Activated CD4-positive, alpha-beta T cell treated with anti-CD3 and anti-CD28 coated beads, Interleukin-2, Interleukin-6, amounts not matched to agents 100 ng/mL and 50 ng/mL, durations not matched to agents 16 hours and 8 hours (primary cell): ENCODE results near the gene LAMTOR2.

Experiments used
- DNase-seq: peaks from one replicate; pipeline ENCODE4 v3.0.0-alpha.2; 2020

Gene LAMTOR2

DNA sequence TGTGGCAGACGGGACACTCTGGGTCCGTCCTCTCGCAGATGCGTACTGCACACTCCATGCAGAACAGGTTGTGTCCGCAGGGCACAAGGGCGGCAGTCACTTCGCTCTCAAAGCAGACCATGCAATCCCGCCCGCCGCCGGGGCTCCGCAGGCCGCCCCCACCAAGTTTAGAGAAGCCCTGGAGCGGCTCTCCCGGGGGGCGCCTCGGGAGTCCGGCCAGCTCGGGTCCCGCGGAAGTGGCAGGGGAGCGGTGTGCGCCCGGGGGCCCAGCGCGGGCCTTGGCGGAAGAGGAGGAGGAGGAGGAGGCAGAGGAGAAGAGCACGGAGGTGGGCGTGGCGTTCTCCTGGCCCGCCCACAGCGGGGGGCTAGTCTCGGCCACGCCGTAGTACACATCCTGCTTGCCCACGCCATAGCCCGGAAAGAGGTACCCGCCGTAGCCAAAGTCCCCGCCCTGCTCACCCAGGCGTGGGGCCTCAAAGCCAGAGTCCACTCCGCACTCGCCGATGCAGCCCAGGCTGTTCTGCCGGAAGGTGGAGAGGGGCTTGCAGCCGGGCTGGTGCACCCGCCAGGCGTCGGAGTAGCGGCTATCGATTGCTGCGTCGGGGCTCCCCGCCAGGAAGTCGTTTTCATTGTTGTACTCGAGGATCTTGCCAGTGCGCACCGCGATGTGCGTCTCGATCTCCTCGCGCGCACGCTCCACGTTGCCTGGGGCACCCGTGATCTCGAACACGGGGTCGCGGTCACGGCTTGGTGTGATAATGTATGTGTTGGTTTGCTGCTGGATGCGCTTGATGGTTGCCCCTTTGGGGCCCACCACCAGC lies 22.2 kb downstream of the LAMTOR2 start:
- DNase-seq, result no peak

- no peak for DNase-seq
These were observed 22.8 kb downstream of the LAMTOR2 start for GRCh38 chr1:156077430-156077760.

- DNase-seq, result no peak
These were observed 24.1 kb downstream of the LAMTOR2 start for GRCh38 chr1:156078728-156079127.

DNA sequence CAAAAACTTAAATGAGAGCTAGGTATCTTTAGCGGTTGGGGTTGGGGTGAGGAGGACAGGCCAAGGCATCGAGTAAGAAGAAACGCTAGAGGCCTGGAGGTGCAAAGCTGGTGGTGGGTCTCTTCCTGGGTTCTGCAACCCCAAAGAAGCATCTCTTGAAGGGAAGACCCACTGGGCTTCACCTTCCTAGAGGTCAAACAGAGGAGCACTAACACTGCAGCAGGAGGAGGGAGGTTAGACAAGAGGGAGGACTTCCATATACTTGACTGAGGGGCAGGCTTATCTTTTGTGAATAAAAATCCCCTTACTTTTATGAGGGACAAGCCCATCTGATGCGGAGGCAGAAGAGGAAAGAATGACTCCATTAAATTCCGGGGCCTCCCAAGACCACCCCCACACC lies 25.2 kb downstream of the LAMTOR2 start:
- DNase-seq, result no peak

GRCh38 chr1:156080241-156080862 lies 25.8 kb downstream of the LAMTOR2 start:
- DNase-seq, result no peak

- no peak for DNase-seq
These were observed 26.2 kb downstream of the LAMTOR2 start for GRCh38 chr1:156080863-156081179.

- DNase-seq, result no peak
These were observed 26.8 kb downstream of the LAMTOR2 start for GRCh38 chr1:156081180-156081916.

DNA sequence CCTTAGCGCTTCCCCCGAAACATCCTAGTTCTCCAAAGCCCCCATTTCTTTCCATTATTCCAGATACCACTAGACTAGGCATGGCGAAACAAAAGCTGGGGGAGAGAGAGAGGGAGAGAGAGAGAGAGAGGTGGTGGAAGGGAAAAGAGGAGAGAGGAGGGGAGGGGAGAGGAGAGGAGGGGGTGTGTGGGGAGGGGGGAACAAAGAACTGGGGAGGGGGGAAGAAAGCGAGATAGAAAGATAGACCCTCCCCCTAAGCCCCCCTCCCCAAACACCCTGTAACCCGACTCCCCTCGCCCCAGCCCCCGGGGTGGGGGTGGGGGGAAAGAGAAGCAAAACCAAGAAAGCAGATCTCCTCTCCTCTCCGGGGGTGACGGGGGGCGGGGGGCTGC lies 27.3 kb downstream of the LAMTOR2 start:
- DNase-seq, result no peak

GRCh38 chr1:156082309-156083091 lies 27.9 kb downstream of the LAMTOR2 start, which contains the start of gene MEX3A:
Gene MEX3A, minus strand, starts transcription at chr1:156082465. Its CDS starts 467 bp downstream, at chr1:156081998.
- peak; percentile 67 for DNase-seq

GRCh38 chr1:156083800-156084790 lies 29.5 kb downstream of the LAMTOR2 start:
- DNase-seq, result no peak

GRCh38 chr1:156086256-156086662 lies 31.7 kb downstream of the LAMTOR2 start:
- no peak for DNase-seq

DNA sequence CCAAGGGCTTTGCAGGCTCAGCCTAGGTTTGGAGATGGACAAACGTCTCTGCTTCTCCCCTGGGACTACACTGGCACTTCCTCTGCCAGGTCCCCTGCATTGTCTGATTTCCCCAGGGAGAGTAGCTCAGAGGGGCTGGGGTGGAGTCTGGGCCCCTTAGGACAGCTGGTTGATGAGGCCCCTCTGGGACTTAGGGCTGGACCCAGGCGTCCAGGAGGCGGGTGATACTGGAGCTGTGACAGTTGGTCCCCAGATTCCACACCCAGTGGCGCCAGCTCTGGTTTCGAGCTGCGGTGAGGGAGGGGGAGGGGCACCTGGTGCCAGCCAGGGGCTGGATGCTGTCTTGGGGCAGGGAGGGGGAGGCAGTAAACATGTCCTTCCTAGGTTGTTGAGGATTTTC lies 35.1 kb downstream of the LAMTOR2 start:
- no peak for DNase-seq

- no peak for DNase-seq
These were observed 35.7 kb downstream of the LAMTOR2 start for GRCh38 chr1:156090138-156090839.

DNA sequence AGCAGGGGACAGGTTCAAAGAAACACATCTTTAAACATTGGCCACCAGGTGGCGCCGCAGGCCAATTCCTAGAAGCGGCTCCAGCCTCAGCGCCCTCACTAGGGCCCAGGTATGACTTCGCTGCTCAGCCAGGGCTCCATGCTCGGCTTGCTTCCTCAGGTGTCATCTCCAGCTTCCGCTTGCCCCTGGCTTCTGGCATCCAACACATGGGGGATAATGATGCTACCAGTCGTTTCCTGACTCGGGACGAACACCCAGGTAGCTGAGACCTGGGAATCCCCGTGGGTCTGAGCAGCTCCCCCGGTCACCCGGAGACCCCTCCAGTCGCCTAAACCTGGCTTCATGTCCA lies 36.2 kb downstream of the LAMTOR2 start:
- DNase-seq, result peak; percentile 93

GRCh38 chr1:156091610-156092009 lies 37.0 kb downstream of the LAMTOR2 start:
- DNase-seq, result no peak

GRCh38 chr1:156095906-156096508 lies 41.4 kb downstream of the LAMTOR2 start:
- peak; percentile 58 for DNase-seq

GRCh38 chr1:156096640-156097391 lies 42.2 kb downstream of the LAMTOR2 start:
- DNase-seq, result peak; percentile 98

DNA sequence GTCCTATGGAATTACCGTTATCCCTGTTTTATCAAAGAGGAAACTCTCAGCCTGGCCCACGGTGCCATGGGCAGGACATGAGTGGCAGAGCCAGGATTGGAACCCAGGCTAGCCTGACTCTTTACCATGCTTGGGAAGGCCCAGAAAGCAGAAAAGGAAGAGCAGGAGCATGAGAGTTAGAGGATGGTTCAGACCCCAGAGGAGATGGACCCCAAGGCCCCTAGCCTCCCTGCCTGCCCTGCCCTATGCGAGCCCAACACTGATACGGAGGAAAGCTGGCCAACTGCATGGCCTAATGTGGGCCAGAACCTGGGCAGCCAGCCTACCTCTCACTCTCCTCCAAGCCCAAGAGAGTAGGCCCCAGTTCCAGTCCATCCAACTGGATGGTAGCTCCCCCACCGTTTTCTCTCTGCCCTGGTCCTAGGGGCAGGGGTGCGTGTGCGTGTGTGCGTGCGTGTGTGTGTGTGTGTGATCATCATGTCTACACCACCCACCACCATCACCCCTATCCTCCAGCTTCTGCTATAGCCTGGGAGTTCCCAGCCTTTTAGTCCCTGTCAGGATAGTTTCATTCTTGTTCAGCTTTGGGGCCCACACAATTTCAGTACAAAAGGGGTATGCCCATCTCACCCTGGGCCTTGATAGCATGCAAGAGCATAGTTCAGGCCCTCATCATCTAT lies 43.1 kb downstream of the LAMTOR2 start:
- peak; percentile 81 for DNase-seq

- DNase-seq, result no peak
These were observed 44.2 kb downstream of the LAMTOR2 start for GRCh38 chr1:156098784-156099183.

DNA sequence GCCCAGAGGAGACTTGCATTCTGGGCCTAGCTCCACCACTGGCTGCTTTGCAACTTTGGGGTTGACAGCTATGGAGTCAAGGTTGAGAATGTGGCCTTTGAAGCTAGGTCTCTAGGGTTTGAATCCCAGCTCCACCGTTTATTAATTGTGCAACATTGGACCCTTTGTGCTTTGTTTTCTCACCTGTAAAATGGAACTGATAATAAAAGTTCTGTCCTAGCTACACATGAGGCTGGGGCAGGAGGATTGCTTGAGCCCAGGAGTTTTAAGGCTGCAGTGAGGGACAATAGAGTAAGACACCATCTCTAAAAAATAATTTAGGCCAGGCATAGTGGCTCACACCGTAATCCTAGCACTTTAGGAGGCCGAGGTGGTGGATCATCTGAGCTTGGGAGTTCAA lies 44.7 kb downstream of the LAMTOR2 start:
- DNase-seq, result no peak
